ENCODE results near the gene ZBTB46.

The ZBTB46 gene

DNA sequence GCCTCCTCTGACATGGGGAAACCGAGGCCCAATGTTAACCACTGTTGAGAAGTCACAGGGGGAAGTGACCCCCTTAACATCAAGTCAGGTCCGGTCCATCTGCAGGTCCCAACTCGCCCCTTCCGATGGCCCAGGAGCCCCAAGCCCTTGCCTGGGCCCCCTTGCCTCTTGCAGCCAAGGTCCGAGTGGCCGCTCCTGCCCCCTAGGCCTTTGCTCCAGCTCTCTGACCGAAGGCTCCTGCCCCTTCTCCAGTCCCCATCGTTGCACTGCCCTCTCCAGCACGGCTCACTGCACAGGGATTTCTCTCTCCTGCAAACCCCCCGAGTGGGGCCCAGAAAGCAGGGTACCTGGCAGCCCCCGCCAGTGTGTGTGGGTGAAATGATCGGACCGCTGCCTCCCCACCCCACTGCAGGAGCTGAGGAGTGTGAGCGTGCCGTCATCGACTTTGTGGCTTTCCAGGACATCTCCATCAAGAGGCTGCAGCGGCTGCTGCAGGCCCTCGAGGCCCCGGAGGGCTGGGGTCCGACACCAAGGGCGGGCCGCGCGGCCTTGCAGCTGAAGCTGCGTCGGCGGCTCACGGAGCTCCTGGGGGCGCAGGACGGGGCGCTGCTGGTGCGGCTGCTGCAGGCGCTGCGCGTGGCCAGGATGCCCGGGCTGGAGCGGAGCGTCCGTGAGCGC, 133.1 kb downstream of the ZBTB46 start:
- no peak overlapping the region for H3K9ac ChIP-seq
- H3K27me3 ChIP-seq (ENCODE audit: insufficient read depth, low read depth) = no peaks in the 10 kb centered on the region; the same call in 1 of the 2 replicates
- H2AFZ ChIP-seq (ENCODE audit: low read depth) = no peak overlapping the region
- no peak overlapping the region for H3K4me2 ChIP-seq
- no peak overlapping the region for H3K27ac ChIP-seq
- H3K36me3 ChIP-seq (ENCODE audit: insufficient read depth) = no peaks in the 10 kb centered on the region
- no peaks in the 10 kb centered on the region for H3K4me1 ChIP-seq (ENCODE audit: low read depth, poor library complexity, severe bottlenecking)
- no peak overlapping the region for H3K4me3 ChIP-seq (IDR thresholded peaks at IDR 0.05; ENCODE audit: insufficient read depth, low read depth, low read length)
- H4K20me1 ChIP-seq (ENCODE audit: insufficient read depth) = no peaks in the 10 kb centered on the region
- H3K79me2 ChIP-seq (ENCODE audit: insufficient read depth, low read depth) = no peaks in the 10 kb centered on the region
- TF ChIP-seq CTCF (conservative IDR thresholded peaks at IDR 0.05; ENCODE audit: low read depth, low read length) = no peak

- H2AFZ ChIP-seq (ENCODE audit: low read depth) = no peak overlapping the region
- H3K27ac ChIP-seq = no peak overlapping the region
- no peaks in the 10 kb centered on the region for H3K4me1 ChIP-seq (ENCODE audit: low read depth, poor library complexity, severe bottlenecking)
- no peaks in the 10 kb centered on the region; the same call in 1 of the 2 replicates for H3K27me3 ChIP-seq (ENCODE audit: insufficient read depth, low read depth)
- no peaks in the 10 kb centered on the region for H3K79me2 ChIP-seq (ENCODE audit: insufficient read depth, low read depth)
- H3K36me3 ChIP-seq (ENCODE audit: insufficient read depth) = no peaks in the 10 kb centered on the region
- no peak overlapping the region for H3K4me3 ChIP-seq (IDR thresholded peaks at IDR 0.05; ENCODE audit: insufficient read depth, low read depth, low read length)
- H3K9ac ChIP-seq = no peak overlapping the region
- no peaks in the 10 kb centered on the region for H4K20me1 ChIP-seq (ENCODE audit: insufficient read depth)
- no peak for TF ChIP-seq CTCF (conservative IDR thresholded peaks at IDR 0.05; ENCODE audit: low read depth, low read length)
- no peak overlapping the region for H3K4me2 ChIP-seq
Measured at GRCh38 chr20:63697357-63697867, 133.7 kb downstream of the ZBTB46 start.

DNA sequence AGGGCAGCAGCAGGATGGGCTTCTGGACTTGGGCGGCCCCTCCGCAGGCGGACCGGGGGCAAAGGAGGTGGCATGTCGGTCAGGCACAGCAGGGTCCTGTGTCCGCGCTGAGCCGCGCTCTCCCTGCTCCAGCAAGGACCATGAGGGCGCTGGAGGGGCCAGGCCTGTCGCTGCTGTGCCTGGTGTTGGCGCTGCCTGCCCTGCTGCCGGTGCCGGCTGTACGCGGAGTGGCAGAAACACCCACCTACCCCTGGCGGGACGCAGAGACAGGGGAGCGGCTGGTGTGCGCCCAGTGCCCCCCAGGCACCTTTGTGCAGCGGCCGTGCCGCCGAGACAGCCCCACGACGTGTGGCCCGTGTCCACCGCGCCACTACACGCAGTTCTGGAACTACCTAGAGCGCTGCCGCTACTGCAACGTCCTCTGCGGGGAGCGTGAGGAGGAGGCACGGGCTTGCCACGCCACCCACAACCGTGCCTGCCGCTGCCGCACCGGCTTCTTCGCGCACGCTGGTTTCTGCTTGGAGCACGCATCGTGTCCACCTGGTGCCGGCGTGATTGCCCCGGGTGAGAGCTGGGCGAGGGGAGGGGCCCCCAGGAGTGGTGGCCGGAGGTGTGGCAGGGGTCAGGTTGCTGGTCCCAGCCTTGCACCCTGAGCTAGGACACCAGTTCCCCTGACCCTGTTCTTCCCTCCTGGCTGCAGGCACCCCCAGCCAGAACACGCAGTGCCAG, 134.3 kb downstream of the ZBTB46 start, which contains the start of gene TNFRSF6B:
Gene TNFRSF6B, plus strand, starts transcription at position 25 of the 729 bp plus-strand sequence. Its CDS starts 116 bp downstream, at position 141.
- Histone ChIP-seq H3K27me3 (ENCODE audit: insufficient read depth, low read depth) (no peaks in the 10 kb centered on the region; the same call in 1 of the 2 replicates), H3K36me3 (ENCODE audit: insufficient read depth) (no peaks in the 10 kb centered on the region), H3K9ac (no peak within 1 kb of the TSS), H4K20me1 (ENCODE audit: insufficient read depth) (no peaks in the 10 kb centered on the region), H3K4me2 (no peak within 1 kb of the TSS), H2AFZ (ENCODE audit: low read depth) (no peak within 1 kb of the TSS), H3K79me2 (ENCODE audit: insufficient read depth, low read depth) (no peaks in the 10 kb centered on the region), H3K4me1 (ENCODE audit: low read depth, poor library complexity, severe bottlenecking) (no peaks in the 10 kb centered on the region), H3K4me3 (IDR thresholded peaks at IDR 0.05; ENCODE audit: insufficient read depth, low read depth, low read length) (no peak within 1 kb of the TSS), H3K27ac (no peak within 1 kb of the TSS)
- TF ChIP-seq CTCF (conservative IDR thresholded peaks at IDR 0.05; ENCODE audit: low read depth, low read length) = no peak

- H2AFZ ChIP-seq (ENCODE audit: low read depth) = no peak overlapping the region
- H4K20me1 ChIP-seq (ENCODE audit: insufficient read depth) = no peaks in the 10 kb centered on the region
- no peaks in the 10 kb centered on the region for H3K36me3 ChIP-seq (ENCODE audit: insufficient read depth)
- H3K4me3 ChIP-seq (IDR thresholded peaks at IDR 0.05; ENCODE audit: insufficient read depth, low read depth, low read length) = no peak overlapping the region
- H3K4me1 ChIP-seq (ENCODE audit: low read depth, poor library complexity, severe bottlenecking) = no peaks in the 10 kb centered on the region
- no peak overlapping the region for H3K27ac ChIP-seq
- no peaks in the 10 kb centered on the region for H3K79me2 ChIP-seq (ENCODE audit: insufficient read depth, low read depth)
- no peak for TF ChIP-seq CTCF (conservative IDR thresholded peaks at IDR 0.05; ENCODE audit: low read depth, low read length)
- H3K4me2 ChIP-seq = no peak overlapping the region
- no peaks in the 10 kb centered on the region; the same call in 1 of the 2 replicates for H3K27me3 ChIP-seq (ENCODE audit: insufficient read depth, low read depth)
- H3K9ac ChIP-seq = no peak overlapping the region
Measured at GRCh38 chr20:63696306-63696627, 134.8 kb downstream of the ZBTB46 start.

All from KMS-11 (cell line).